Astrocyte (in vitro differentiated cells and primary cell): ENCODE results near the gene ARRB1. TPM values are rescaled to one million over a fixed set of nuclear protein-coding genes. Genes with fewer than 3 reads are reported as not detected.
"Not testable (repeated sequence)": the region's sequence is repeated elsewhere in the genome, so short reads cannot be mapped to it uniquely, and the experiment has no call there.

ENCODE experiments used
- DNase-seq: peaks from one replicate; pipeline ENCODE4 v3.0.0-alpha.2; 2010; ENCODE audit warnings: low read depth
- FAIRE-seq: peaks from 2 replicates; lab custom pipeline; 2011; peaks lifted over from hg19 to GRCh38; lab: Jason Lieb, UNC
- H2AFZ ChIP-seq: 2 replicates; pipeline ENCODE4 v1.6.0; 2012; ENCODE audit warnings: low read depth, low read length, inconsistent platforms
- H3K27ac ChIP-seq: 2 replicates; pipeline ENCODE4 v1.5.1; 2011; ENCODE audit warnings: low read depth, low read length, inconsistent platforms
- H3K27me3 ChIP-seq: 2 replicates; pipeline ENCODE4 v1.6.0; 2011; ENCODE audit warnings: low read length, inconsistent platforms; ENCODE audit not compliant: insufficient read depth
- H3K36me3 ChIP-seq: 2 replicates; pipeline ENCODE4 v1.5.1; 2011; ENCODE audit warnings: low read length, inconsistent platforms; ENCODE audit not compliant: insufficient read depth
- H3K4me1 ChIP-seq: 2 replicates; pipeline ENCODE4 v1.5.1; 2011; ENCODE audit warnings: low read length, inconsistent platforms; ENCODE audit not compliant: insufficient read depth
- H3K4me2 ChIP-seq: 2 replicates; pipeline ENCODE4 v1.6.0; 2012; ENCODE audit warnings: low read length, inconsistent platforms
- H3K4me3 ChIP-seq: 2 replicates; pipeline ENCODE4 v1.5.1; 2011; ENCODE audit warnings: low read depth, mild to moderate bottlenecking, low read length, inconsistent platforms; ENCODE audit not compliant: insufficient read depth
- H3K79me2 ChIP-seq: 2 replicates; pipeline ENCODE4 v1.6.0; 2012; ENCODE audit warnings: mild to moderate bottlenecking, low read length, inconsistent platforms; ENCODE audit not compliant: insufficient read depth
- H3K9ac ChIP-seq: 2 replicates; pipeline ENCODE4 v1.6.0; 2012; ENCODE audit warnings: mild to moderate bottlenecking, low read length, inconsistent platforms
- H3K9me3 ChIP-seq: 2 replicates; pipeline ENCODE4 v1.5.1; 2012; ENCODE audit warnings: low read depth, mild to moderate bottlenecking, low read length, inconsistent platforms; ENCODE audit not compliant: insufficient read depth
- H4K20me1 ChIP-seq: 2 replicates; pipeline ENCODE4 v1.6.0; 2012; ENCODE audit warnings: low read length, inconsistent platforms; ENCODE audit not compliant: insufficient read depth
- H3K27ac Mint-ChIP-seq: one replicate; pipeline ENCODE4 v1.8.0; 2021; ENCODE audit warnings: mild to moderate bottlenecking, mixed read lengths; ENCODE audit not compliant: unreplicated experiment
- H3K27me3 Mint-ChIP-seq: one replicate; pipeline ENCODE4 v1.8.0; 2021; ENCODE audit warnings: low read depth, mixed read lengths; ENCODE audit not compliant: unreplicated experiment
- H3K36me3 Mint-ChIP-seq: one replicate; pipeline ENCODE4 v1.8.0; 2021; ENCODE audit warnings: low read depth, mixed read lengths; ENCODE audit not compliant: unreplicated experiment
- H3K4me1 Mint-ChIP-seq: one replicate; pipeline ENCODE4 v1.8.0; 2021; ENCODE audit warnings: low read depth, mixed read lengths; ENCODE audit not compliant: unreplicated experiment
- H3K4me3 Mint-ChIP-seq: one replicate; pipeline ENCODE4 v1.8.0; 2021; ENCODE audit warnings: mild to moderate bottlenecking, moderate library complexity, mixed read lengths; ENCODE audit not compliant: unreplicated experiment
- H3K9me3 Mint-ChIP-seq: one replicate; pipeline ENCODE4 v1.8.0; 2021; ENCODE audit warnings: mild to moderate bottlenecking, mixed read lengths; ENCODE audit not compliant: unreplicated experiment
- CTCF ChIP-seq: IDR thresholded peaks from 2 replicates; pipeline ENCODE4 v1.5.1; 2011; ENCODE audit warnings: low read depth, mild to moderate bottlenecking, inconsistent platforms, low read length, moderate library complexity; ENCODE audit not compliant: insufficient read depth
- EZH2 ChIP-seq: IDR thresholded peaks from 2 replicates; pipeline ENCODE4 v1.6.1; 2012; ENCODE audit warnings: mild to moderate bottlenecking, low read length, inconsistent platforms; ENCODE audit not compliant: insufficient read depth
- total RNA-seq: library from RNA; stranded (reverse); gene quantifications from 2 replicates; pipeline ENCODE4 v1.2.1, GENCODE V29; 2021

ARRB1 gene
- total RNA-seq, 1 donor from 2014 or later, result 28.5 TPM

- H3K9me3 Mint-ChIP-seq, result no peaks in the 10 kb centered on the region
- H3K9me3 ChIP-seq, result no peaks in the 10 kb centered on the region
- peaks cover 5% of the 10 kb centered on the region for H3K36me3 Mint-ChIP-seq
- DNase-seq (no peak), FAIRE-seq (no peak)
- no peaks in the 10 kb centered on the region for H4K20me1 ChIP-seq
- H3K4me2 ChIP-seq, result no peak overlapping the region
- H3K27me3 Mint-ChIP-seq, result no peaks in the 10 kb centered on the region
- peaks cover 19% of the 10 kb centered on the region for H3K4me1 ChIP-seq
- H3K4me1 Mint-ChIP-seq, result peaks cover 45% of the 10 kb centered on the region
- H3K27ac Mint-ChIP-seq, result no peak overlapping the region
- TF ChIP-seq CTCF (no peak), EZH2 (no peak)
- H2AFZ ChIP-seq, result no peak overlapping the region
- no peaks in the 10 kb centered on the region for H3K27me3 ChIP-seq
- H3K79me2 ChIP-seq, result no peaks in the 10 kb centered on the region
- no peak overlapping the region for H3K4me3 Mint-ChIP-seq
- no peaks in the 10 kb centered on the region for H3K36me3 ChIP-seq
- no peak overlapping the region for H3K4me3 ChIP-seq
- no peak overlapping the region for H3K27ac ChIP-seq
- H3K9ac ChIP-seq, result no peak overlapping the region
Observed at GRCh38 chr11:75333807-75334140, 17.7 kb downstream of the ARRB1 start.

DNA sequence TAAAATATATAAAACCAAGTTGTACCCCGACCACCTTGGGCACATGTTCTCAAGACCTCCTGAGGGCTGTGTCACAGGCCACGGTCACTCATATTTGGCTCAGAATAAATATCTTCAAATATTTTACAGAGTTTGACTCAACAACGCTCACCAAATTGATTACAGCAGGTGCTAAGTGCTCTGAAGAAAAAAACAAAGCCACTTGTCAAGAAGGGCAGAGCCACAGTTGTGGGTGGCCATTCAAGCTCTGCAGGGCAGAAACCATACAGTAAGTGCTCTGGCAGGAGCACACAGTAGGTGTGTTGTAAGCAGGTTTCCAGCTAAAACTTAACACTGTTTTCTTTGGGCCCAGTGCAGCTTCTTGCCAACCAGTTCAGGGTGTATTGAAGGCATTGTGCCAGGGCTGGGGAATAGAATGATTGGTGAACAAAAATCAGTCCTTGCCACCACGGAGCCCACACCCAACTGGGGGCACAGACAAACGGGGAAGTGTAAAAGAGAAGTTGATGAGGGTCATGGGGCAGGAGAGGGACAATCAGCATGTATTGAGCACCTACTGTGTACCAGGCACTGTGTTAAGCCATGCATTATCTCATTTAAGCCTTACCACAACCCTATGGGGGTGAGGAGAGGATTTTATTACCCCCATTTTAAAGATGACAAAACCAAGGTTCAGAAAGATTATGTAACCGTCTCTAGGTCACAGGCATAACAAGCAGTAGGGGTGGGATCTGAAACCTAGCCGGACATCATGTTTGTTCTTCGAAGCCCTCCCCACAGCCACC is 18.2 kb downstream of the ARRB1 start:
- Histone ChIP-seq H4K20me1 (no peaks in the 10 kb centered on the region), H3K4me3 (no peak overlapping the region), H3K27me3 (no peaks in the 10 kb centered on the region), H3K27ac (no peak overlapping the region), H3K4me2 (no peak overlapping the region), H3K79me2 (no peaks in the 10 kb centered on the region), H2AFZ (no peak overlapping the region), H3K9me3 (no peaks in the 10 kb centered on the region), H3K9ac (no peak overlapping the region), H3K4me1 (peaks cover 22% of the 10 kb centered on the region), H3K36me3 (no peaks in the 10 kb centered on the region)
- Mint-ChIP-seq H3K9me3 (no peaks in the 10 kb centered on the region), H3K4me3 (no peak overlapping the region), H3K4me1 (peaks cover 46% of the 10 kb centered on the region), H3K27ac (no peak overlapping the region), H3K36me3 (peaks cover 5% of the 10 kb centered on the region), H3K27me3 (no peaks in the 10 kb centered on the region)
- TF ChIP-seq CTCF (no peak), EZH2 (no peak)
- DNase-seq (no peak), FAIRE-seq (no peak)

GRCh38 chr11:75331761-75332160 is 19.7 kb downstream of the ARRB1 start:
- H2AFZ ChIP-seq, H3K27ac ChIP-seq, H3K4me3 ChIP-seq, H3K79me2 ChIP-seq, H3K27me3 ChIP-seq, H4K20me1 ChIP-seq, H3K9me3 ChIP-seq, H3K27me3 Mint-ChIP-seq, H3K4me2 ChIP-seq, DNase-seq, H3K36me3 Mint-ChIP-seq, FAIRE-seq, H3K9me3 Mint-ChIP-seq, H3K36me3 ChIP-seq, H3K9ac ChIP-seq: not testable (repeated sequence)
- peak overlapping the region; percentile 26 for H3K27ac Mint-ChIP-seq
- peaks cover 11% of the 10 kb centered on the region for H3K4me1 ChIP-seq
- peak overlapping the region; percentile 54 for H3K4me3 Mint-ChIP-seq
- peaks cover 37% of the 10 kb centered on the region for H3K4me1 Mint-ChIP-seq

GRCh38 chr11:75331304-75331703 is 20.2 kb downstream of the ARRB1 start:
- Mint-ChIP-seq H3K4me3 (peak overlapping the region; percentile 54), H3K4me1 (peaks cover 40% of the 10 kb centered on the region), H3K27ac (peak overlapping the region; percentile 26)
- not testable (repeated sequence) for FAIRE-seq, DNase-seq, H3K4me3 ChIP-seq, H3K27me3 Mint-ChIP-seq, H2AFZ ChIP-seq, H3K36me3 ChIP-seq, H4K20me1 ChIP-seq, H3K79me2 ChIP-seq, H3K9me3 ChIP-seq, H3K9ac ChIP-seq, H3K36me3 Mint-ChIP-seq, H3K27me3 ChIP-seq, H3K9me3 Mint-ChIP-seq, H3K4me2 ChIP-seq, H3K27ac ChIP-seq
- peaks cover 16% of the 10 kb centered on the region for H3K4me1 ChIP-seq

DNA sequence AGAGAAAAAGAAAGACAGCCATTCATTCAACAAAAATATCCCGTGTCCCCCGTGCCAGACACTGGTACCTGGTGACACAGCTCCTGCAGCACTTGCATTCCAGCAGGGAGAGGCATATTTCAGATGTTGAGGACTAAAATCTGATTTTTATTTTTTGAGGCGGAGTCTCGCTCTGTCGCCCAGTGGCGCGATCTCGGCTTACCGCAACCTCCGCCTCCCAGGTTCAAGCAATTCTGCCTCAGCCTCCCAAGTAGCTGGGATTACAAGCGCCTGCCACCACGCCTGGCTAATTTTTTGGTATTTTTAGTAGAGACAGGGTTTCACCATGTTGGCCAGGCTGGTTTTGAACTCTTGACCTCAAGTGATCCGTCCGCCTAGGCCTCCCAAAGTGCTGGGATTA is 20.6 kb downstream of the ARRB1 start:
- H3K27me3 ChIP-seq, H3K4me3 ChIP-seq, H3K36me3 ChIP-seq, H2AFZ ChIP-seq, H3K79me2 ChIP-seq, H3K9me3 Mint-ChIP-seq, H3K27me3 Mint-ChIP-seq, H3K36me3 Mint-ChIP-seq, H3K27ac ChIP-seq, H3K4me3 Mint-ChIP-seq, H3K9ac ChIP-seq, H3K4me2 ChIP-seq, FAIRE-seq, H3K9me3 ChIP-seq, H4K20me1 ChIP-seq, DNase-seq: not testable (repeated sequence)
- H3K4me1 ChIP-seq, result peaks cover 20% of the 10 kb centered on the region
- Mint-ChIP-seq H3K4me1 (peaks cover 44% of the 10 kb centered on the region), H3K27ac (peak overlapping the region; percentile 26)
